HG03469 (cell line): ENCODE data around the gene TRDN.
"Not testable (repeated sequence)": the region's sequence is repeated elsewhere in the genome, so short reads cannot be mapped to it uniquely, and the experiment has no call there.

Source experiments
- ATAC-seq: cut with Tn5 transposase; IDR thresholded peaks from one replicate; pipeline ENCODE4 v1.9.1; 2021; ENCODE audit warnings: mild to moderate bottlenecking, moderate library complexity, moderate number of reproducible peaks; ENCODE audit not compliant: unreplicated experiment

Gene TRDN

DNA sequence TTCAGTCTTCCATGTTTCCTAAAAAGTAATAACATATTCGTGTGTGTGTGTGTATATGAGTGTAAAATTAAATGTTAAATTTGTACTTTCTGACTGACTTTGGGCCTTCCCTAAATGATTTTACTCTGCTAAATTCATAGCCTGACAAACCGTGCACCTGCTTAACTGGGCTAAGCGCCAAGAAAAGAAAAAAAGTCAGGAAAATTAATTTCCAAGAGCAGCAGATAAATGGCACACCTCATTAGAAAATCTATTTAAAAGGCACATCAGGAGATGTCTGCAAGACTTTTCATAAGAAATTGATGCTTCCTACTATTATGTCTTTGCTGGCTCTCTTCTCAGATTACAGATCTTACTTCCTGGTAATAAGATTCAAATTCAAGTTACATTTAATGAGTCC, 72.4 kb downstream of the TRDN start:
- no peak for ATAC-seq

DNA sequence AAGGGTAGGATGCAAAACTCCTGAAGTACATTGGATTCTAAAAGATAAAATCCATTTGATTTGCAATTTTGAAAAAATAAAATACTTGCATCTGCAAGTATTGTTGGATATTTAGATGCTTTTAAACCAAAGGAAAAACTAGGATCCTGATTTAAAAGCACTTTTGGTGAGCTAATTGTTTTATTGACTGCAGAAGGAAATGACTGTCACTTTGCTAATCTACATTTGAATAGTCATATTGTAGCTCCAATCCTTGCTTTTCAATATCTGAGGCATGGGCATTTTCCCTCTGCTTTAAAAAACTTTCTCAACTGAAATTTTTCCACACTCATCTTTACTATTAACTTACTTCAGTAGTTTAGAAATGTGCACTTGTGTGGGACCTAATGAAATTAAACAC, 74.1 kb downstream of the TRDN start:
- ATAC-seq: no peak

DNA sequence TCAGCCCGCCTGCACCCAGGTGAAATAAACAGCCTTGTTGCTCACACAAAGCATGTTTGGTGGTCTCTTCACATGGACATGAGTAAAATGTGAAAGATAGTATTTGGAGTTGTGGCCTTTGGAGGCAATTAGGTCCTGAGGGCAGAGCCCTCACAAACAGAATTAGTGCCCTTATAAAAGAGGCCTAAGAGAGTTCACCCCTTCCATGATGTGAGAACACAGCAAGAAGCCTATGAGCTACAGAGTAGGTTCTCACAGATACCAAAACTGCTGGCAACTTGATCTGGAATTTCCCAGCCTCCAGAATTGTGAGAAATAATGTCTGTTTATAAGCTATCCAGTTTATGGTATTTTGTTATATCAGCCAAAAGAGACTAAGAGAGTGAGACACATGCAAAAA, 74.5 kb downstream of the TRDN start:
- no peak for ATAC-seq

DNA sequence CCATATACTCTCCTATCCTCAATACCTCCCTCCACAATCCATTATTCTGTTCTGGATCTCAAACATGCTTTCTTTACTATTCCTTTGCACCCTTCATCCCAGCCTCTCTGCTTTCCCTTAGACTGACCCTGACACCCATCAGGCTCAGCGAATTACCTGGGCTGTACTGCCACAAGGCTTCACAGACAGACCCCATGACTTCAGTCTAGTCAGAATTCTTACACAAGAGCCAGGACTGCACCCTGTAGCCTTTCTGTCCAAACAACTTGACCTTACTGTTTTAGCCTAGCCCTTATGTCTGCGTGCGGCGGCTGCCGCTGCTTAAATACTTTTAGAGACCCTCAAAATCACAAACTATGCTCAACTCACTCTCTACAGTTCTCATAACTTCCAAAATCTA, 76.9 kb downstream of the TRDN start:
- ATAC-seq: not testable (repeated sequence)

DNA sequence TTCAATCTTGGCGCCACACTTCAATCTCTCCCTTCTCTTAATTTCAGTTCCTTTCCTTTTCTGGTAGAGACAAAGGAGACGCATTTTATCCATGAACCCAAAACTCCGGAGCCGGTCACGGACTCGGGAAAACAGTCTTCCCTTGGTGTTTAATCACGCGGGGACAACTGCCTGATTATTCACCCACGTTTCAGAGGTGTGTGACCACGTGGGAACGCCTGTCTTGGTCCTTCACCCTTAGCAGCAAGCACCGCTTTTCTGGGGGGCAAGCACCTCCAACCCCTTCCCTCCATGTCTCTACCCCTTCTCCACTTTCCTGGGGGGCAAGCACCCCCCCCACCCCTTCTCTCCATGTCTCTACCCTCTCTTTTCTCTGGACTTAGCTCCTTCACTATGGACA, 79.3 kb downstream of the TRDN start:
- ATAC-seq: not testable (repeated sequence)

DNA sequence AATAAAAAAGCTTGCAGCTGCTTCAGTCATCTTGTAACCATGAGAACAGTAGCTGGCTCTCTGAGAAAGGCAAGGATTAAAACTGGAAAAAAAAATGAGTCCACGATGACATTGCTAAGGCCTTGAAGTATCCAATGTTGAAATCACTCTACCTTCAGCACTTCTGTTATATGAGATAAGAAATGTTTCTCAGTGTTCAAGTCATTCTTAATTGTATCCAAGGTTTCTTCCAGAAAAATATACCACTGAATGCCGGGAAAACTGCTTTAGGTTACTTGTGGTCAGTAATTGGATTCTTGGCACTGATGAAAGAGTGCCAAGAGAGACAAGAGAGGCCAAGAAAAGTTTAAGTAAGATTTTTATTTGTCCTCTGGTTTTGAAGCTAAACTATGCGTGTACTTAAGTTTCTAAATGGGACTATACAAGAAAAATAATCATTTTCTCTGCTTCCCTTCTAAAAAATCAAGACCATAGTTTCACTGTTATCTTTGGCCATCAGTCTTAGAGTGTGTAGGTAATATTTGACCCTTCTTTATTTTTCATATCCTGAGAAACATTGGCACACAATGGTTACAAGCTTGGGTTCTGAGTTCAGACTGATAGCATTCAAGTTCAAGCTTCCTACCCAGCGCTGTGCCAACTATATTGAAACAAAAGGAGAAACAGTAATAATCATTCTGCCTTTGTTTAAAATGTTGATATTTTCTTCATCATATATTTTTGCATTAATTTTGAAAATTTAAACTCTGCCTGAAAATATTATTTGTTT, 84.6 kb downstream of the TRDN start:
- ATAC-seq: no peak

DNA sequence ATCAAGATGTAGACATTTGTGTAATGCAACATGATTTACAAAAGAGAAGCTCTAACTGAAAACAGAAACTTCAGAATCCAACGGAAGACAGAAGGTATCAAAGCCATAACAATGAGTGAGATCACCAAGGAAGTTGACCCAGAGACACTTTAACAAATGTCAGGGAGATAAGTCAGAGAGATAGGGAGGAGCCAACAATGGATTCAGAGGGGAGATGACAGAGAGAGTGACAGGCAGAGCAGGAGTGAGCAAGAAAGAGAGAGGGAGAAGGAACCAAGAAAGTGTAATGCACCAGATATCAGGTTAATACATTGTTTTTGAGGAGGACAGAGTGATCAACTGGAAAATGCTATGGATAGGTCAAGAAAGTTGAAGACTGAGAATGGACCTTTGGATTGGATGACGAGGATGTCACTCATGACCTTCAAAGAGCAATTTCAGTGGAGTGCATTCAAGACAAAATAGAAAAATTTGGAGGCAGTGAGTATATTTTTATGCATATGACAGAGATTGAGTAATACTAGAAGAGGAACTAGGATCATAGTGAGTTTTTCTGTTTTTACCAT, 86.6 kb downstream of the TRDN start:
- ATAC-seq: no peak

DNA sequence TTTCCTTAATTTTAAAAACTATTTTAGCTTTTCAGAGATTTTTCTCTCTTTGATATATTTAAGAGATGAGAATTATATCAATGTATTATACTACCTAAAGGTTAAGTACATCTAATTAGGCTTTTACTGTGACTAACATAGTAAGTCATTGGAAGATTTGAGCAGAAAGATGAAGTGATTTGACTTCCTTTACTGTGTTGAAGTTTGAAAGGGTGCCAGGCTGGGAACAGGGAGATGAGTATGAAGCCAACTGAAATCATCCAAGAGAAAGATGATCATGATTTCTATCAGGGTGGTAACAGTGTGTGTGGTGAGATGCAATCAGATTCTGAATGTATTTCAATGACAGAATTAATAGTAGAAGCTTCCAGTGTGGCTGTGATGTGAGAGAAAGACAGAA, 87.3 kb downstream of the TRDN start:
- ATAC-seq: no peak

DNA sequence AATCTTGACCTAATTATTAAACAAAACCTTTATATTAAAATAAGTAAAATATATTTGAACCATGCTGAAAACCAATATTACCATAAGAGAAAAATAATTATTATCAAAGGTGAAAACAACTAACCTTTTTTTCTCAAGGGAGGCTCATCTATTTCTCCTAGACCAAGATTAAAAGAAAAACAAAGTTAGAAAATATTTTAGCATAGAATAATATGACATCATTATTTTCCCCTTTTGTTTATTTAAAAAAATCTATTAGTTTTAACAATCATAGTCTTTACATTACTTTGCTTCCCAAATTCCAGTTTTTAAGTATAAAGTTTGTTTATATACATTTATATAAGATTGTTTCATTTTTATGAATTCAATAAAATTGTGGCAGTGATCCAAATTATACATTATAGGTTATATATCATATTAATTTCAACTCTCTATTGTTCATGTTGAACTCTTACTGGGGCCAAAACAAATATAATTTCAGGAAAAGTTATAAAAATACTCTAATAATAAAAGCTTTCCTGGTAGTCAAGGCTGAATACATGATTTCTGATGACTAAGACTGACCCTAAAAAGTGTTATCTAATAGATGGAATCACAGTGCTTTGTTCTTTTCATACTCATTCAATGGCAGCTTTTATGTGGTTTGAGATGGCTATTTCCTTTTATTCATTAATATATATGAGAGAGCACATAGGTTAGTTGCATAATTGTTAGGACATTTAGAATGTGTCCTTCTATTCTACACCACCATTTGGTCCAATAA, 89.4 kb downstream of the TRDN start:
- ATAC-seq: no peak

DNA sequence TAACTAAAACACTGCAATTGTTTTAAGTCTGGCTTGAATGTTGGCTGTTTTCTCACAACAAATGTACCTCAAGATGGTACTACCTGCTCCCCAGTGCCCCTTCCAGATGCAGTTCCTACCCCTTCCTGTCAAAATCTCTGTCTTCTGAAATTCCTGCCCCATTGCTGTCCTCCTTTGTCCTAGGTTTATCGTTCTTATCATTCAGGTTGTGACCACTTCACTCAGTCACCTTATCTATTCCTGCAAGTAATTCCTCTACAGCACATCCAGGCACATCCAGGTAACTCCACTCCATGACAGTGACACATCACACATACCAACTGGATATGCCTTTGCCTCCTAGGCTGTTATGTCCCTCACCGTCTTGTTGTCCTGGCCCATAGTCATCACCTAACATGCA, 90.2 kb downstream of the TRDN start:
- no peak for ATAC-seq

DNA sequence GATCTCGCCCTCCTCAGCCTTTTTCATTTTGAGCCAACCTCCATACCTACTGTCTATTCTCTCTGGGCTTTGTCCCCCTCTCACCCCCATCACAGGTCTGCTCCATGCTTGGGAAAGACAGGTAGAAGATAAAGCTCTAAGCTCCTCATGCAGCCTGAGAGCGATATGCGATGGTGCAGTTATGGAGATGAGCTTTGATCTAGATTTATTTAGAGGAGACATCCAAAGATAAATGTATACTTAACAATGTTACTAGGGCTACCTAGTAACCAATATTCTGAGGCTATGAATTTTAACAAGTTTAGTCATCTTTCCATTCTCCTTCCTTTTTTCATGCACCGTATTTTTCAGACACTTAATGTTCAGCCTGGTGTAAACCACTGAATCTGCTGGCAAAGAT, 95.3 kb downstream of the TRDN start:
- no peak for ATAC-seq

DNA sequence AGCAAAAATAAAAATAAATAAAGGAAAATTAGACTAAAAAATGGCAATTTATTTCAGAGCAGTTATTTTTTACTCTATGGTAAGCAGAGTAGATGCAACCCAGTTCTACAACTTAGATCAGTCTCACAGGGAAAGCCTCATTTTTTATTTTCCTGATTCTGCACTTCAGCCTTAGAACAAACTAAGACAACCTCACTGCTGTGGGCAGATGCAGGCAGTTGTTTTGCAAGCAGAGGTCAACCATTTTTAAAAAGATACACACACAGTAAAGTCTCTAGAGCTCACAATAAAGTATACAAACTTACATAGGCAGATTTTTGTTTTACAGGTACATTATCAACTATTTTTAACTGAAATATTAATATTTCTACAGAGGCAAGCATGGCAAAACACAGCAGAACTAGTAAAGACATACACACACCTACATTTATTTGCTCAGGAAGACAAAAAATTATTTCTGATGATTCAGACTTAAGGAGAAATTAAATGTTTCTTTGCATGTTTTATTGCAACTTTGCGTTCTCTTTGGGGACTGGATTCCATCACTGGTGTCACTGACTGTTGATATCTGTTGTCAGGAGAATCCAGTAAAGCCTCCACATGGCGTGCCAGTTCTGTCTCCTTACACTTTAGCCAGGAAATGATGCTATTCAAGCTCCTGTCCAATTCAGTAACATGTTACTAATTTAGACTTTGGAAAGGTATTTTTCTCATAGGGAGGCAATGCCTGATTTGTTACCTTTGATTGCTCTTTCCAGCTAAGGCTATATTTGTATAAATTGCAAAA, 102.7 kb downstream of the TRDN start:
- ATAC-seq: no peak

DNA sequence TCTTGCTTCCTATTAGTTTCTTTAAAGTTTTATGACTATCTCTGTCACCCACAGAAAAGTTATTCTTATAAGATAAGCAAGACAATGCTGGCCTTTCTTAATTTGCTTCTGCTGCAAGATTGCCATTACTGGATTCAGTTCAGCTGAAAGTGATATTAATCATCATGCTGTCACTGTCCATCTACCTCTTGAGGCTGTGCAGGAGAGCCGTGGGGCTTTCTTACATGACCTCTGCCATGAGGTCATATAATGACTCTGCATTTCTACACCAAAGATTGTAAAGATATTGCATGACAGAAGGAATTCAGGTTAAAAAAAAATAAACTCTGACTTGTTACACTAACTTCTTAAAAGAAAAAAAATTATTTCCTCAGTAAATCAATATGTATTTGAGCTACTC, 106.9 kb downstream of the TRDN start:
- no peak for ATAC-seq

DNA sequence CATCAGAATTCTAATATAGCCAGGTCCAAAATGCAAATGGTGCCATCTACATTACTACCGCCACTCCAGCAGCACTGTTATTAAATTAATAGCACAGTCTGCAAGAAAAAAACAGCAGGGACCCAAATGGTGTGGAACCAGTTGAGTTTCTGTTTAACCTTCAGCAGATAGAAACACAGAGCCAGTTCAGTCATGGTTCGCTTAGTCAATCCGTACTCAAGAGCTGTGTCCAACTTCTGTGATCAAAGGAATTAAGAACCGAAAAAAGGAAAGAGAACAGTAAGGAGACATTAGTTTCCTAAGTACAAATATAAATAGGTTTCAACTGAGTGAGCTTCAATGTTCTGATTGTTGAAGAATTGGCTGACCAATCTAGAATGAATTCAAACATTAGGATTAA, 107.7 kb downstream of the TRDN start:
- no peak for ATAC-seq

DNA sequence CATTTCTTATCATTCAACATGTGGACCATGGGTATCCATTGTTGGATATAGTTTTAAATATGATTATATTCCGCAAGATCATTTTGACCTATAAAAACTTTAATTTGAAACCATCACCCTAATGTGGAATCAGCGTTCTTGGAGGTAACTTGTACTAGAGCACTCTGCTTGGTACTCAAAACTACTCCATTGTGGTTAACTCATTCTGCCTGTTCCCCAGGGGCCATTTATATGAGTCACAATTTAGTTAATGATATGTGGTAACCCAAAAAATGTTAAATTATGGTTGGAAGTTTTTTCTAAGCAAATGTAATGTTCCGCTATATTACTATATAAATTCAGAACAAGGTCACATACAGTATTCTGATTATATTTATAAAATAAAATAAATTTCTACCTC, 109.3 kb downstream of the TRDN start:
- ATAC-seq: no peak

DNA sequence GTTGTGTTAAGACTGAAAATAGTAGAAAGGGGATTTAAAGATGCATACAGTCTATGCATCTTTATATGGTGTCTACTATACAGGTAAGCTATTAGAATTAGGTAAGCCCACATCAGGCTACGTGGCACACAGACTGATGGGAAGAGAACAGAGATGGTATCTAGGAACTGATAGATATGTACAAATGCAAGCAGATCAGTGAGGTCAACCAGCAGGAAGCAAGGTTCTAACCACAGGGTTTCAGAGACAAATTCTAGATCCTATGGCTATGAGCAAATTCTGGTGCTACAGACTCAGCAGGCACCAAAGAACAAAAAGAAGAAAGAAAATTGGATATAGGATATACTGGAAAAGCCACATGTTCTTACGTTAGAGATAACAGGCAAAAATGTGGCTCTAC, 110.6 kb downstream of the TRDN start:
- no peak for ATAC-seq

DNA sequence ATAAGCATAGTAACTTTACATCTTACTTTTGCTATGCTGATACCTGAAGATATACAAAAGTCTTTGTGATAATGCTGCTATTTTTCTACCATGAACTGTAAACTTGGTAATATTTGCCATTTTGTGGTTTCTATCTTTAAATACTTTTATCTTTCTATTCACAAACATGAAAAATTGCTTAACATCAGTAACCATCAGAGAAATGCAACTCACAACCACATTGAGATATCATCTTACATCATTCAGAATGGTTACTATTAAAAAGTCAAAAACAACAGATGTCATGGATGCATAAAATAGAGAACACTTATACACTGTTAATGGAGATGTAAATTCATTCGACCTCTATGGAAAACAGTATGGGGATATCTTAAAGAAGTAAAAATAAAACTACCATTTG, 112.0 kb downstream of the TRDN start:
- ATAC-seq: no peak

DNA sequence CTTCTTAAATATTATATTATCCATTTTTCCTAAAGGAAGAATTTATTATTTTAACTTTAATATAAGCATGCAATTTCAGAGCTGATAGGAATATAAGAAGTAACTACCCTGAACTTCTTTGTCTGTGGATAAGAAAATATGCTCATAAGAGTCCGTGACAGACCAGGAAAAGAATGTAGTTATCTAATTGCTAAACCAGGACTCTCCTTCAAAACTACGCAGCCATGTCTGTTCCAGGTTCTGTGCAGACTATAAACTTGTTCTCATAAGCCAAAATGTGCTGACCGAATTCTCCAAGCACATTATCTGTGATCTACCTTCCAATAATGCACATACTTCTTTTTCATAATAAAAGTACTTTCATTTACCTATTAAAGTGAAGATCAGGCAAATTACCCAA, 116.5 kb downstream of the TRDN start:
- no peak for ATAC-seq

DNA sequence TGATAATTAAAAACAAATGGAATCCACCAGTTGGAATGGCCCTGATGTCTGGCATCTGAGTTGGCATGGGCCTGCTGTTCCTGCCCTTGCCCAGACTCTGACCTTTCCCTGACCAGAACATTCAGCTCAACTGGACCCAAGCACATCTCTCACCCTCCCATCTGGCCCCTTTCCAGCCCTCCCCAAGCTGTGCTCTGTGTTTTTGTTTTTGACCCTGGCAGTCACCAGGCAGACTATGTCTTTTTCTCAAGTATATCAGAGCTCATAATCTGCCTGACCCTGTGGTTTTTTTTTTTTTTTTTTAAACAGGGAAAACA, 117.6 kb downstream of the TRDN start:
- no peak for ATAC-seq

DNA sequence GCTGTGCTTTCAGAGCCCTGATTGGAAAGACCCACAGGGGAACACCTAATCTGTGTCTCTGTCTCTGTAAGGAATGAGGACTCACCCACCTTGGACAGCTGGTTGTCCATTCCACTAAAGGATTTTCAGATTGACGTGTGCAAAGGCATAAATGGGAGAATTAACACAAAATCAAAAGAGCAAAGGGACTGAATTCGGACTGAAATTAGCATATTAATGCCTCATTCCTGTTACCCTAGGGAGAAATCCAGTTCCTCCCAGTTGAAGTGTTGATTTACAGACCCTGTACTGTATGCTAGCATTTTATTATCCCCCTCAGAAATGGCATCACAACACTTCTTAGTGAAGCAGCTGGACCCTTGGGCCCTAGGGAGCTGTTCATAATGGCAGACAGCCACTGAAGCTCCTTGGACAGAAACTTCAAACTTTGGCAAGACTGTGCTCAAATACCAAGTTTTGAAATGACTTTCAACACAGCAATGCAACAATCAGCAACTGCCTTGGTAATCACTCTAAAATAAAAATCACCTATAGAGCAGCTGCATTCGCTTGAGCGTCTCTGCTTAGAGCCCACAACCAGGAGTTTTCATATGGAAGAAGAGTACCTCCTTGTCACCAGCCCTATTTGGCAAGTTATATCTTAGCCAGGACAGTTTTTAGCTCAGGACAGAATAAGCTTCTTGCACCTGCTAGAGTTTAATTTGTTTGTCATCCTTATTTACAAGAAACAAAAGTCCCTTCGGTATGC, 118.1 kb downstream of the TRDN start:
- no peak for ATAC-seq

DNA sequence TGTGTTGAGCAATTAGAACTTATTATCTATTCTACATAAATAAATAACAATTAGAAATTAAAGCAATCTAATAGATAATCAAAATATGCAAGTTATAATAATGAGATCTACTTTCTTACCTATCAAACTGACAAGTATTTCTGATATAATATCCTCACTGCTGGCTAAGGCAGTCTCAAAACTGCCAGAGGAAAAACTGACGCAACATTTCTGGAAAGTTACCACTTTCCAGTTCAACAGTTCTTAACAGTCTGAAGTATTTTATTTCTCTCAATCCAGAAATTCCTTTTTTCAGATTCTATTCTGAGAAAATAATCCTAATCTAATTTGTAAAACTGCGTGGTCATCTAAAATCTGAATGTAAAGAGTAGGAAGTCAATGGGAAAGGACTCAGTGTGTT, 121.0 kb downstream of the TRDN start:
- ATAC-seq: no peak
